RWPE2 (cell line): ENCODE results near the gene MPP3.

ENCODE experiments used
- ATAC-seq: fragments of 200-7000 bp; cut with Tn5 transposase; 3 replicates; pipeline ENCODE4 v1.9.1; 2021; ENCODE audit warnings: low read depth
- DNase-seq: peaks from one replicate; pipeline ENCODE4 v3.0.0-alpha.2; 2020; ENCODE audit warnings: low spot score
- H3K27ac ChIP-seq: fragments of 450-650 bp; 2 replicates; pipeline ENCODE4 v1.5.1; 2017; ENCODE audit warnings: mild to moderate bottlenecking; ENCODE audit not compliant: poor library complexity, severe bottlenecking
- H3K27me3 ChIP-seq: fragments of 250-450 bp; sonication (Bioruptor Pico); 2 replicates; pipeline ENCODE4 v1.5.1; 2021; ENCODE audit warnings: mild to moderate bottlenecking, moderate library complexity; ENCODE audit not compliant: insufficient read depth, poor library complexity, severe bottlenecking
- H3K36me3 ChIP-seq: fragments of 250-450 bp; sonication (Bioruptor Pico); 2 replicates; pipeline ENCODE4 v1.5.1; 2020; ENCODE audit warnings: low read depth, mild to moderate bottlenecking, moderate library complexity
- H3K4me1 ChIP-seq: fragments of 250-450 bp; sonication (Bioruptor Pico); 2 replicates; pipeline ENCODE4 v1.5.1; 2021; ENCODE audit warnings: mild to moderate bottlenecking, moderate library complexity; ENCODE audit not compliant: insufficient read depth, poor library complexity, severe bottlenecking
- H3K4me3 ChIP-seq: fragments of 250-450 bp; sonication (Bioruptor Pico); 2 replicates; pipeline ENCODE4 v1.5.1; 2021; ENCODE audit warnings: mild to moderate bottlenecking, moderate library complexity; ENCODE audit not compliant: severe bottlenecking
- H3K9me3 ChIP-seq: fragments of 250-450 bp; sonication (Bioruptor Pico); 2 replicates; pipeline ENCODE4 v1.5.1; 2021; ENCODE audit warnings: mild to moderate bottlenecking, moderate library complexity; ENCODE audit not compliant: severe bottlenecking
- CTCF ChIP-seq: fragments of 450-650 bp; IDR thresholded peaks from one replicate; pipeline ENCODE4 v1.5.1; 2017; ENCODE audit warnings: mild to moderate bottlenecking, moderate library complexity; ENCODE audit not compliant: poor library complexity, severe bottlenecking

The MPP3 gene

GRCh38 chr17:43860077-43860725 lies 27.3 kb upstream of the MPP3 start:
- DNase-seq (no peak), ATAC-seq (no peak)
- Histone ChIP-seq H3K4me3 (no peak overlapping the region), H3K9me3 (no peaks in the 10 kb centered on the region), H3K4me1 (no peaks in the 10 kb centered on the region), H3K36me3 (no peaks in the 10 kb centered on the region), H3K27me3 (no peaks in the 10 kb centered on the region), H3K27ac (no peak overlapping the region)
- no peak for TF ChIP-seq CTCF

- TF ChIP-seq CTCF, result no peak
- H3K36me3 ChIP-seq, result no peaks in the 10 kb centered on the region
- H3K4me1 ChIP-seq, result no peaks in the 10 kb centered on the region
- no peak overlapping the region for H3K4me3 ChIP-seq
- ATAC-seq, result no peak
- no peak for DNase-seq
- no peaks in the 10 kb centered on the region for H3K27me3 ChIP-seq
- H3K27ac ChIP-seq, result no peak overlapping the region
- H3K9me3 ChIP-seq, result no peaks in the 10 kb centered on the region
Measured at GRCh38 chr17:43857957-43858600, 25.1 kb upstream of the MPP3 start.

GRCh38 chr17:43857141-43857540 lies 24.2 kb upstream of the MPP3 start:
- no peak for TF ChIP-seq CTCF
- H3K9me3 ChIP-seq, result no peaks in the 10 kb centered on the region
- no peaks in the 10 kb centered on the region for H3K27me3 ChIP-seq
- no peak overlapping the region for H3K4me3 ChIP-seq
- ATAC-seq (no peak), DNase-seq (no peak)
- no peaks in the 10 kb centered on the region for H3K4me1 ChIP-seq
- H3K36me3 ChIP-seq, result no peaks in the 10 kb centered on the region
- H3K27ac ChIP-seq, result no peak overlapping the region

- TF ChIP-seq CTCF, result no peak
- Histone ChIP-seq H3K27me3 (no peaks in the 10 kb centered on the region), H3K27ac (no peak overlapping the region), H3K9me3 (no peaks in the 10 kb centered on the region), H3K36me3 (no peaks in the 10 kb centered on the region), H3K4me1 (no peaks in the 10 kb centered on the region), H3K4me3 (no peak overlapping the region)
- ATAC-seq (no peak), DNase-seq (no peak)
Measured at GRCh38 chr17:43856141-43856540, 23.2 kb upstream of the MPP3 start.

GRCh38 chr17:43855061-43855460 lies 22.1 kb upstream of the MPP3 start:
- Histone ChIP-seq H3K4me1 (no peaks in the 10 kb centered on the region), H3K36me3 (no peaks in the 10 kb centered on the region), H3K27me3 (no peaks in the 10 kb centered on the region), H3K27ac (no peak overlapping the region), H3K4me3 (no peak overlapping the region), H3K9me3 (no peaks in the 10 kb centered on the region)
- DNase-seq (no peak), ATAC-seq (no peak)
- TF ChIP-seq CTCF, result no peak
